ENCODE measurements around the gene IL19. TPM values are rescaled to one million over a fixed set of nuclear protein-coding genes. Genes with fewer than 3 reads are reported as not detected.

Gene IL19
- total RNA-seq, 1 experiment from 2014 or later, result not detected

GRCh38 chr1:206839006-206839560 lies 68.5 kb downstream of the IL19 start:
- H2BK12ac ChIP-seq (ENCODE audit: insufficient read length, low read depth, low read length), result no peak overlapping the region
- no peak overlapping the region for H2BK120ac ChIP-seq (ENCODE audit: low read depth, low read length, poor library complexity, severe bottlenecking)
- Mint-ChIP-seq H3K36me3 (ENCODE audit: insufficient read depth in 1 of 3, low read depth in 3 of 3) (no peaks in the 10 kb centered on the region), H3K4me3 (no peak overlapping the region), H3K9me3 (no peaks in the 10 kb centered on the region), H3K4me1 (no peaks in the 10 kb centered on the region), H3K27me3 (ENCODE audit: low read depth) (peaks cover 4% of the 10 kb centered on the region), H3K27ac (no peak overlapping the region)
- peaks cover 2% of the 10 kb centered on the region for H3K23me2 ChIP-seq (ENCODE audit: insufficient read length, low read depth, low read length, poor library complexity, severe bottlenecking)
- H3K27me3 ChIP-seq (ENCODE audit: insufficient read depth, low read length), result no peaks in the 10 kb centered on the region
- no peaks in the 10 kb centered on the region for H3K4me1 ChIP-seq (ENCODE audit: insufficient read depth, low read length)
- no peak for DNase-seq
- H2AK5ac ChIP-seq (ENCODE audit: insufficient read length, low read length), result no peak overlapping the region
- no peak overlapping the region for H2BK20ac ChIP-seq (ENCODE audit: low read depth, low read length, poor library complexity, severe bottlenecking)
- no peak overlapping the region for H3K14ac ChIP-seq (ENCODE audit: insufficient read depth, low read length)
- no peak overlapping the region for H3K27ac ChIP-seq (ENCODE audit: insufficient read length, low read depth, low read length)
- H3K18ac ChIP-seq (ENCODE audit: insufficient read length, low read depth, low read length), result no peak overlapping the region
- H2BK5ac ChIP-seq (ENCODE audit: insufficient read length, low read length), result no peak overlapping the region
- H3K4ac ChIP-seq (ENCODE audit: low read depth, low read length), result no peak overlapping the region
- no peak overlapping the region for H3T11ph ChIP-seq (ENCODE audit: low read length)
- WGBS (ENCODE audit: extremely low coverage, insufficient read length, low lambda C conversion rate), result no CpG with 5 or more reads among the region's 4 CpGs
- H2BK15ac ChIP-seq (ENCODE audit: low read depth, low read length), result no peak overlapping the region
- no peaks in the 10 kb centered on the region for H3K9me3 ChIP-seq (ENCODE audit: control insufficient read depth, low read depth, low read length)
- TF ChIP-seq, protein P1, sequence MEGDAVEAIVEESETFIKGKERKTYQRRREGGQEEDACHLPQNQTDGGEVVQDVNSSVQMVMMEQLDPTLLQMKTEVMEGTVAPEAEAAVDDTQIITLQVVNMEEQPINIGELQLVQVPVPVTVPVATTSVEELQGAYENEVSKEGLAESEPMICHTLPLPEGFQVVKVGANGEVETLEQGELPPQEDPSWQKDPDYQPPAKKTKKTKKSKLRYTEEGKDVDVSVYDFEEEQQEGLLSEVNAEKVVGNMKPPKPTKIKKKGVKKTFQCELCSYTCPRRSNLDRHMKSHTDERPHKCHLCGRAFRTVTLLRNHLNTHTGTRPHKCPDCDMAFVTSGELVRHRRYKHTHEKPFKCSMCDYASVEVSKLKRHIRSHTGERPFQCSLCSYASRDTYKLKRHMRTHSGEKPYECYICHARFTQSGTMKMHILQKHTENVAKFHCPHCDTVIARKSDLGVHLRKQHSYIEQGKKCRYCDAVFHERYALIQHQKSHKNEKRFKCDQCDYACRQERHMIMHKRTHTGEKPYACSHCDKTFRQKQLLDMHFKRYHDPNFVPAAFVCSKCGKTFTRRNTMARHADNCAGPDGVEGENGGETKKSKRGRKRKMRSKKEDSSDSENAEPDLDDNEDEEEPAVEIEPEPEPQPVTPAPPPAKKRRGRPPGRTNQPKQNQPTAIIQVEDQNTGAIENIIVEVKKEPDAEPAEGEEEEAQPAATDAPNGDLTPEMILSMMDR (conservative IDR thresholded peaks at IDR 0.05), result no peak
- no peaks in the 10 kb centered on the region for H3K79me1 ChIP-seq (ENCODE audit: insufficient read depth, low read depth, low read length, poor library complexity, severe bottlenecking)
- no peaks in the 10 kb centered on the region for H4K20me1 ChIP-seq (ENCODE audit: control insufficient read depth, insufficient read depth, insufficient read length)
- H3K23ac ChIP-seq (ENCODE audit: insufficient read length, low read depth, low read length), result no peak overlapping the region
- no peak overlapping the region for H4K5ac ChIP-seq (ENCODE audit: insufficient read length, low read depth, low read length)
- no peak overlapping the region for H4K91ac ChIP-seq (ENCODE audit: insufficient read length, low read depth, low read length)
- H3K79me2 ChIP-seq (ENCODE audit: insufficient read depth, low read length), result no peaks in the 10 kb centered on the region
- H4K8ac ChIP-seq (replicated peaks; ENCODE audit: insufficient read length, low read depth, low read length), result no peak overlapping the region
- H3K9ac ChIP-seq (ENCODE audit: extremely low read depth, insufficient read length, low read length), result no peak overlapping the region
- H2AFZ ChIP-seq (ENCODE audit: low read length), result no peak overlapping the region
- H3K56ac ChIP-seq (ENCODE audit: insufficient read length, low read depth, low read length), result no peak overlapping the region
- no peak overlapping the region for H3K4me2 ChIP-seq (ENCODE audit: insufficient read depth, insufficient read length, low read length)

All from H9 (cell line).